ENCODE results near the gene MTHFR. TPM values are rescaled to one million over a fixed set of nuclear protein-coding genes. Genes with fewer than 3 reads are reported as not detected.

MTHFR gene
- total RNA-seq, 1 donor from 2014 or later: 35.8 TPM

GRCh38 chr1:11735854-11736745, 69.7 kb downstream of the MTHFR start, which contains the start of gene AGTRAP:
Gene AGTRAP, plus strand, starts transcription at chr1:11736136. Its CDS starts 73 bp downstream, at chr1:11736209.
- peak; percentile 99 for DNase-seq (ENCODE audit: low spot score)

Other genes starting within 250 kb of the MTHFR start
- 0.71 TPM for gene FBXO2, start 151.5 kb downstream of the MTHFR start, total RNA-seq
- gene FBXO44, start 151.1 kb downstream of the MTHFR start, total RNA-seq: 12.1 TPM
- 11.2 TPM for gene FBXO6, start 141.8 kb downstream of the MTHFR start, total RNA-seq
- gene MAD2L2, start 124.8 kb downstream of the MTHFR start, total RNA-seq: 25.1 TPM
- not detected for gene DRAXIN, start 114.3 kb downstream of the MTHFR start, total RNA-seq
- gene AGTRAP, start 69.8 kb downstream of the MTHFR start, total RNA-seq: 39.8 TPM
- gene C1orf167, start 43.8 kb downstream of the MTHFR start, total RNA-seq: 1.1 TPM
- 24.1 TPM for gene CLCN6, start 227 bp upstream of the MTHFR start, total RNA-seq
- gene NPPA, start 41.8 kb upstream of the MTHFR start, total RNA-seq: not detected
- not detected for gene NPPB, start 53.0 kb upstream of the MTHFR start, total RNA-seq
- gene KIAA2013, start 120.5 kb upstream of the MTHFR start, total RNA-seq: 35.9 TPM
- 66.9 TPM for gene PLOD1, start 128.8 kb upstream of the MTHFR start, total RNA-seq
- 93.6 TPM for gene MFN2, start 174.5 kb upstream of the MTHFR start, total RNA-seq
- gene MIIP, start 213.5 kb upstream of the MTHFR start, total RNA-seq: 35.7 TPM

All from mesenteric fat pad (tissue), 1 donor.